B cell (primary cell): ENCODE data around the gene DNAJB1. TPM values are rescaled to one million over a fixed set of nuclear protein-coding genes. Genes with fewer than 3 reads are reported as not detected.

Experiments used
- ATAC-seq: fragments of 200-7000 bp; cut with Tn5 transposase; one replicate; pipeline ENCODE4 v1.10.0; 2021; ENCODE audit warnings: low read depth, mild to moderate bottlenecking, moderate number of reproducible peaks, moderate library complexity
- CTCF ChIA-PET: fragments of 350-600 bp; sonication (Branson Sonifier 250); formaldehyde crosslinking; loops from one replicate; lab custom pipeline; 2021; ENCODE audit warnings: antibody characterized with exemption, inconsistent platforms; lab: Charles Lee
- POLR2A ChIA-PET: fragments of 350-600 bp; sonication (Branson Sonifier 250); formaldehyde crosslinking; loops from one replicate; lab custom pipeline; 2021; ENCODE audit warnings: antibody characterized with exemption; lab: Charles Lee
- DNase-seq: peaks from one replicate; pipeline ENCODE4 v3.0.0; 2013
- H2AFZ ChIP-seq: 2 replicates; pipeline ENCODE4 v1.6.1; 2012; ENCODE audit warnings: mild to moderate bottlenecking, low read depth, low read length; ENCODE audit not compliant: insufficient read depth, poor library complexity, severe bottlenecking
- H3K27ac ChIP-seq, 2 donors: 1 replicate in 1 of 2; 2 replicates in 1 of 2; pipeline ENCODE4 v1.5.1; 2012 to 2013; ENCODE audit warnings: low read length in 2 of 2, mild to moderate bottlenecking in 2 of 2, moderate library complexity in 1 of 2
- H3K27me3 ChIP-seq, 4 experiments: fragments of 200-600 bp in 1 of 4; sonication (generic) in 1 of 4; replicated peaks in 1 of 4; 1 replicate in 2 of 4; 2 replicates in 2 of 4; pipeline versions ENCODE4 v1.6.1 to v1.7.0; 2013 to 2016; ENCODE audit warnings: low read length in 3 of 4, mild to moderate bottlenecking in 2 of 4, mixed read lengths in 1 of 4, moderate library complexity in 1 of 4; ENCODE audit not compliant: insufficient read depth in 4 of 4, control insufficient read depth in 3 of 4; ENCODE audit errors: control extremely low read depth in 1 of 4
- H3K36me3 ChIP-seq, 2 experiments: replicated peaks in 1 of 2; 1 replicate in 1 of 2; 2 replicates in 1 of 2; pipeline versions ENCODE4 v1.6.1 to v1.7.1; 2013; ENCODE audit warnings: low read length in 1 of 2; ENCODE audit not compliant: insufficient read depth in 2 of 2, control insufficient read depth in 1 of 2; ENCODE audit errors: control extremely low read depth in 1 of 2, extremely low read depth in 1 of 2
- H3K4me1 ChIP-seq, 2 donors: fragments of 200-600 bp in 1 of 2; sonication (generic) in 1 of 2; 1 replicate in 1 of 2; 2 replicates in 1 of 2; pipeline versions ENCODE4 v1.5.1 to v1.6.1; 2013 to 2017; ENCODE audit warnings: low read length in 2 of 2; ENCODE audit not compliant: control insufficient read depth in 2 of 2, insufficient read depth in 2 of 2
- H3K4me2 ChIP-seq: replicated peaks from 2 replicates; pipeline ENCODE3; 2012; ENCODE audit warnings: mild to moderate bottlenecking, low read depth, low read length; ENCODE audit not compliant: poor library complexity, severe bottlenecking
- H3K4me3 ChIP-seq, 5 experiments: fragments of 200-600 bp in 1 of 5; sonication (generic) in 1 of 5; 1 replicate in 3 of 5; 2 replicates in 2 of 5; pipeline versions ENCODE4 v1.5.1 to v1.7.0; 2011 to 2016; ENCODE audit warnings: low read length in 4 of 5, mild to moderate bottlenecking in 4 of 5, low read depth in 2 of 5, control low read depth in 1 of 5, moderate library complexity in 1 of 5; ENCODE audit not compliant: insufficient read depth in 1 of 5; ENCODE audit errors: control extremely low read depth in 1 of 5, extremely low read depth in 1 of 5
- H3K79me2 ChIP-seq: fragments of 200-600 bp; sonication (generic); one replicate; pipeline ENCODE4 v1.6.0; 2016; ENCODE audit warnings: low read length; ENCODE audit not compliant: control insufficient read depth, insufficient read depth
- H3K9ac ChIP-seq: fragments of 200-600 bp; sonication (generic); 2 replicates; pipeline ENCODE4 v1.6.1; 2017; ENCODE audit warnings: mild to moderate bottlenecking, low read length, moderate library complexity
- H3K9me3 ChIP-seq, 3 donors: one replicate each; pipeline versions ENCODE4 v1.6.1 to v1.7.1; 2013; ENCODE audit warnings: low read length in 2 of 3; ENCODE audit not compliant: control insufficient read depth in 2 of 3, insufficient read depth in 1 of 3; ENCODE audit errors: control extremely low read depth in 1 of 3
- H4K20me1 ChIP-seq: 2 replicates; pipeline ENCODE4 v1.6.0; 2012; ENCODE audit warnings: mild to moderate bottlenecking, low read length; ENCODE audit not compliant: insufficient read depth, control insufficient read depth, poor library complexity, severe bottlenecking
- H3K27ac Mint-ChIP-seq: one replicate; pipeline ENCODE4 v1.8.0; 2021; ENCODE audit warnings: mixed read lengths
- H3K27me3 Mint-ChIP-seq: one replicate; pipeline ENCODE4 v1.8.0; 2021; ENCODE audit warnings: mixed read lengths
- H3K4me1 Mint-ChIP-seq: one replicate; pipeline ENCODE4 v1.8.0; 2021; ENCODE audit warnings: mixed read lengths
- H3K4me3 Mint-ChIP-seq: one replicate; pipeline ENCODE4 v1.8.0; 2021; ENCODE audit warnings: mixed read lengths
- H3K9me3 Mint-ChIP-seq: one replicate; pipeline ENCODE4 v1.8.0; 2022; ENCODE audit warnings: mixed read lengths; ENCODE audit not compliant: insufficient read depth
- CTCF ChIP-seq: fragments of 200-600 bp; IDR thresholded peaks from one replicate; pipeline ENCODE4 v1.8.0; 2022; ENCODE audit warnings: antibody characterized with exemption, mild to moderate bottlenecking
- EZH2 ChIP-seq: IDR thresholded peaks from 2 replicates; pipeline ENCODE4 v1.6.1; 2012; ENCODE audit warnings: borderline replicate concordance, low read depth, mild to moderate bottlenecking, moderate library complexity, low read length; ENCODE audit not compliant: insufficient read depth, poor library complexity, severe bottlenecking
- WGBS: methylation state at CpG from one replicate; pipeline ENCODE4 v1.1.5; 2013; ENCODE audit warnings: missing lambda C conversion rate; ENCODE audit not compliant: insufficient coverage; 5-methylcytosine and 5-hydroxymethylcytosine counted together
- intact Hi-C: fragments of 100-400 bp; cut with micrococcal nuclease; formaldehyde crosslinking; loops from one replicate; pipeline ENCODE4 v1.10.0; 2022
- polyA plus RNA-seq: library from polyadenylated mRNA; depleted of rRNA; stranded (reverse); fragments of >200 nt; gene quantifications from 2 replicates; pipeline ENCODE4 v1.2.3, GENCODE V29; 2012
- total RNA-seq, 2 donors: library from RNA; stranded (reverse); fragments of 120-200 nt in 1 of 2; gene quantifications; 1 replicate in 1 of 2; 2 replicates in 1 of 2; pipeline versions ENCODE4 v1.2.3 to v1.2.4, GENCODE V29; 2013 to 2022

Gene DNAJB1
- total and polyA plus RNA-seq, 2 donors (not counting 1 experiment from before 2014, with no cell fraction given) = 72.8 to 194 TPM

- H3K9me3 Mint-ChIP-seq = no peaks in the 10 kb centered on the region
- Histone ChIP-seq H3K9me3 (no peaks in the 10 kb centered on the region), H3K27ac (no peak overlapping the region), H3K79me2 (no peaks in the 10 kb centered on the region), H3K9ac (no peak overlapping the region), H3K27me3 (no peaks in the 10 kb centered on the region), H3K4me3 (no peak overlapping the region), H3K4me2 (no peak overlapping the region), H4K20me1 (no peaks in the 10 kb centered on the region), H3K4me1 (peaks cover 6 to 9% of the 10 kb centered on the region in 2 donors), H3K36me3 (no peaks in the 10 kb centered on the region), H2AFZ (no peak overlapping the region)
- H3K27ac Mint-ChIP-seq = no peak overlapping the region
- no peaks in the 10 kb centered on the region for H3K4me1 Mint-ChIP-seq
- ATAC-seq (no peak), DNase-seq (no peak)
- intact Hi-C loops = no loop called here
- TF ChIP-seq CTCF (no peak), EZH2 (no peak)
- no peak overlapping the region for H3K4me3 Mint-ChIP-seq
- ChIA-PET POLR2A (no interaction called here), CTCF (interaction anchor here (0.8 kb wide), 1 partner anchor 10 kb away, joined by 4 read pairs; no protein-coding TSS in a partner anchor)
- 98% methylated on average over 9 of the region's 18 CpGs for whole genome bisulfite sequencing
- H3K27me3 Mint-ChIP-seq = no peaks in the 10 kb centered on the region
Measured at GRCh38 chr19:14482172-14482941, 35.8 kb downstream of the DNAJB1 start.

GRCh38 chr19:14480700-14481079, 37.5 kb downstream of the DNAJB1 start:
- Histone ChIP-seq H3K27me3 (peaks cover 0 to 5% (median 0%) of the 10 kb centered on the region in 4 experiments), H3K9me3 (no peaks in the 10 kb centered on the region), H3K9ac (no peak overlapping the region), H3K4me3 (no peak overlapping the region), H4K20me1 (no peaks in the 10 kb centered on the region), H2AFZ (no peak overlapping the region), H3K27ac (no peak overlapping the region), H3K4me1 (peaks cover 6 to 9% of the 10 kb centered on the region in 2 donors), H3K79me2 (no peaks in the 10 kb centered on the region), H3K36me3 (no peaks in the 10 kb centered on the region), H3K4me2 (no peak overlapping the region)
- DNase-seq = no peak
- Mint-ChIP-seq H3K4me1 (peaks cover 5% of the 10 kb centered on the region), H3K27me3 (peaks cover 9% of the 10 kb centered on the region), H3K9me3 (no peaks in the 10 kb centered on the region), H3K4me3 (no peak overlapping the region), H3K27ac (no peak overlapping the region)
- ATAC-seq = no peak
- CTCF ChIA-PET = interaction anchor here (0.8 to 3.0 kb wide), 15 partner anchors 14 to 407 kb away, joined by 3 to 15 read pairs (median 4); partner anchors contain the start of gene ASF1B
- TF ChIP-seq EZH2 (no peak), CTCF (no peak)
- POLR2A ChIA-PET = interaction anchor here (0.9 kb wide), 1 partner anchor 344 kb away, joined by 3 read pairs; the partner anchor contains the start of gene ASF1B
- intact Hi-C loops = no loop called here
- 90% methylated on average over 1 of the region's 5 CpGs for WGBS
